K562 (cell line): ENCODE data around the gene RNF44. TPM values are rescaled to one million over a fixed set of nuclear protein-coding genes. Genes with fewer than 3 reads are reported as not detected.

Source experiments
- DMBX1 ChIP-seq: fragments of 250-450 bp; sonication (Bioruptor Pico); IDR thresholded peaks from 2 replicates; pipeline ENCODE4 v1.8.0; 2022; ENCODE audit warnings: inconsistent platforms, mild to moderate bottlenecking, moderate library complexity, borderline replicate concordance
- FOXM1 ChIP-seq, 2 experiments: fragments of 450-650 bp in 1 of 2; sonication (generic) in 1 of 2; formaldehyde crosslinking in 1 of 2; IDR thresholded peaks; 2 replicates each; pipeline versions ENCODE4 v1.6.1 to v1.9.0; 2017 to 2022; ENCODE audit warnings: low read depth in 2 of 2, mild to moderate bottlenecking in 2 of 2, missing genetic modification reagents in 1 of 2, moderate library complexity in 1 of 2
- GATAD2A ChIP-seq: fragments of 450-650 bp; IDR thresholded peaks from 2 replicates; pipeline ENCODE4 v1.6.1; 2017
- HCFC1 ChIP-seq: IDR thresholded peaks from 2 replicates; pipeline ENCODE4 v1.6.1; 2012; ENCODE audit warnings: low read depth, low read length, improper control_type of control experiment
- HIVEP1 ChIP-seq: fragments of 250-450 bp; sonication (Bioruptor Pico); IDR thresholded peaks from 2 replicates; pipeline ENCODE4 v1.4.0; 2020; ENCODE audit warnings: mild to moderate bottlenecking
- MEIS2 ChIP-seq: fragments of 450-650 bp; IDR thresholded peaks from 2 replicates; pipeline ENCODE4 v1.6.1; 2014; ENCODE audit warnings: mild to moderate bottlenecking; ENCODE audit not compliant: partially characterized antibody
- NCOA2 ChIP-seq, 2 experiments: fragments of 450-650 bp; IDR thresholded peaks; 2 replicates each; pipeline ENCODE4 v1.6.1; 2018; ENCODE audit warnings: mild to moderate bottlenecking in 2 of 2, moderate library complexity in 1 of 2; ENCODE audit not compliant: partially characterized antibody in 2 of 2
- NFATC3 ChIP-seq: fragments of 450-650 bp; IDR thresholded peaks from 2 replicates; pipeline ENCODE4 v1.6.1; 2017; ENCODE audit warnings: mild to moderate bottlenecking
- NFIC ChIP-seq: fragments of 450-650 bp; IDR thresholded peaks from 2 replicates; pipeline ENCODE4 v1.6.1; 2017; ENCODE audit warnings: mild to moderate bottlenecking, inconsistent platforms
- POLR2A ChIP-seq: fragments of 450-650 bp; conservative IDR thresholded peaks from 2 replicates; pipeline ENCODE4 v1.6.1; 2016
- RB1 ChIP-seq: fragments of 450-650 bp; IDR thresholded peaks from 2 replicates; pipeline ENCODE4 v1.6.1; 2017; ENCODE audit warnings: low read depth, mild to moderate bottlenecking
- RBM22 ChIP-seq: fragments of 200-400 bp; formaldehyde crosslinking; IDR thresholded peaks from 2 replicates; pipeline ENCODE4 v1.6.1; 2018; ENCODE audit warnings: low read length, low read depth; ENCODE audit not compliant: poor library complexity, severe bottlenecking
- RCOR1 ChIP-seq, 2 experiments: IDR thresholded peaks; 2 replicates each; pipeline ENCODE4 v1.6.1; 2012; ENCODE audit warnings: low read depth in 2 of 2, low read length in 2 of 2, borderline replicate concordance in 1 of 2, improper control_type of control experiment in 1 of 2
- U2AF1 ChIP-seq: fragments of 200-400 bp; formaldehyde crosslinking; optimal IDR thresholded peaks from 2 replicates; pipeline ENCODE3; 2017; ENCODE audit warnings: mild to moderate bottlenecking, low read depth, low read length, moderate library complexity
- ZNF589 ChIP-seq: fragments of 200-800 bp; sonication (Bioruptor generic); IDR thresholded peaks from 2 replicates; pipeline ENCODE4 v1.6.1; 2016; ENCODE audit warnings: low read depth, missing genetic modification characterization, missing compliant biosample characterization
- ZNF644 ChIP-seq: fragments of 200-800 bp; sonication (Bioruptor generic); IDR thresholded peaks from 2 replicates; pipeline ENCODE4 v1.6.1; 2016; ENCODE audit warnings: low read depth, missing genetic modification characterization, missing compliant biosample characterization
- polyA plus RNA-seq, 8 experiments: library from polyadenylated mRNA; depleted of rRNA in 4 of 8; stranded (reverse) in 5 of 8; unstranded in 3 of 8; fragments of >200 nt; fragmentation: Nextera tagmentation in 2 of 8; fragmentation: Illumina TruSeq in 1 of 8; extraction: Ambion mirVana in 2 of 8; extraction: Trizol in 1 of 8; gene quantifications; 2 replicates each; pipeline versions ENCODE4 v1.2.1 to v1.2.3, GENCODE V29; 2011 to 2014; ENCODE audit warnings: inconsistent platforms in 1 of 8, missing spikeins in 1 of 8
- total RNA-seq, 7 experiments: library from RNA; depleted of rRNA in 6 of 7; stranded (reverse); fragments of >200 nt in 6 of 7; fragmentation: Illumina TruSeq in 2 of 7; extraction: Trizol in 2 of 7; gene quantifications; 2 replicates each; pipeline versions ENCODE4 v1.2.1 to v1.2.3, GENCODE V29; 2011 to 2021; ENCODE audit warnings: low replicate concordance in 1 of 7
- TF ChIP-seq, protein P1 (sequence below): sonication (generic); formaldehyde crosslinking; IDR thresholded peaks from 2 replicates; pipeline ENCODE4 v1.8.0; 2022; ENCODE audit warnings: missing genetic modification reagents, mild to moderate bottlenecking, borderline replicate concordance
- TF ChIP-seq, protein P2 (sequence below): fragments of 450-650 bp; formaldehyde crosslinking; IDR thresholded peaks from 2 replicates; pipeline ENCODE4 v1.4.0; 2020; ENCODE audit warnings: mild to moderate bottlenecking
- TF ChIP-seq, protein P3 (sequence below): sonication (generic); formaldehyde crosslinking; IDR thresholded peaks from 2 replicates; pipeline ENCODE4 v1.5.0; 2020; ENCODE audit warnings: missing genetic modification reagents
- TF ChIP-seq, protein P4 (sequence below): fragments of 200-800 bp; sonication (Bioruptor generic); IDR thresholded peaks from 2 replicates; pipeline ENCODE4 v1.6.1; 2017; ENCODE audit warnings: missing genetic modification characterization, missing compliant biosample characterization
- TF ChIP-seq, protein P5 (sequence below): IDR thresholded peaks from 3 replicates; pipeline ENCODE4 v1.6.1; 2011; ENCODE audit warnings: borderline replicate concordance, mild to moderate bottlenecking; ENCODE audit not compliant: insufficient read length, insufficient read depth

The RNF44 gene
- total and polyA plus RNA-seq, 9 of the 15 experiments (the other 6 are each of a cell fraction or from before 2014, with no cell fraction given), result 1.6 to 82.6 (median 7.4) TPM

DNA sequence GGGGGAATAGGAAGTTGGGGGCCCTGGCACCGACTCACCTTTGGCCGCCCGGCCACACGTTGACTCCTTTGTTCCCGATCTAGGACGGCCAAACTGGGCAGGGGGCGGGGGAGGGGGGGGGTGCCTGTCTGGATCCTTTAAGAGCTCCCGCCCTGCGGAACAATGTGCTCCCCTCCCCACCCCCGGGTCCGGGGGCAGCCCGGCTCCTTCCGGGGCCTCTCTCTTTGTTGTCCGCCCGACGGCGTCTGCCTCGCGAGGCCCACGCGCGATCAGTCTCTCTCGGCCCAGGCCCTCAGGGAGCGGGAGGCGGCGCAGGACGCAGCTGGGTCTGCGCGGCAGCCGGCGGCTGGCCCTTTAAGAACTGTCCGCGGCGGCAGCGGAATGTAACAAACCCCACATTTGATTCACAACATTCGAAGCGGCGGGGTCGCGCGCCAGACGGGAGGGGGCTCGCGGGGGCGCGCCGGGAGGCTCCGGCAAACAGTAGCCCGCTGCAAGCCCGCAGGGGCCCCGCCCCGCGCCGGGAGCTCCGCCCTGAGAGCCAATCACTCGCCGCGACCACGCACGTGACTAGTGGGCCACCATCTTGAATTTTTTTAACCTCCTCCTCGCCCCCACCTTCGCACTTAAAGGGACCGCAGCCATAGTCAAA lies at the start of gene RNF44 (continued):
- TF ChIP-seq DMBX1 (CRISPR knock-in tag), result peak; percentile 66; the same call in 1 of the 2 replicates
- peak; percentile 59 for TF ChIP-seq FOXM1 (IDR thresholded peaks at IDR 0.05; ENCODE audit: low read depth)
- TF ChIP-seq FOXM1 (CRISPR knock-in tag; IDR thresholded peaks at IDR 0.05; ENCODE audit: low read depth), result 0 out of 2 replicates have a peak, but pooled peaks have one; percentile 43
- TF ChIP-seq NFATC3, result no peak
- TF ChIP-seq NCOA2 (IDR thresholded peaks at IDR 0.05; ENCODE audit: partially characterized antibody in 2 of 2), result no peak
- peak; percentile 66 for TF ChIP-seq U2AF1
- peak; percentile 83 for TF ChIP-seq MEIS2
- TF ChIP-seq, protein P1, sequence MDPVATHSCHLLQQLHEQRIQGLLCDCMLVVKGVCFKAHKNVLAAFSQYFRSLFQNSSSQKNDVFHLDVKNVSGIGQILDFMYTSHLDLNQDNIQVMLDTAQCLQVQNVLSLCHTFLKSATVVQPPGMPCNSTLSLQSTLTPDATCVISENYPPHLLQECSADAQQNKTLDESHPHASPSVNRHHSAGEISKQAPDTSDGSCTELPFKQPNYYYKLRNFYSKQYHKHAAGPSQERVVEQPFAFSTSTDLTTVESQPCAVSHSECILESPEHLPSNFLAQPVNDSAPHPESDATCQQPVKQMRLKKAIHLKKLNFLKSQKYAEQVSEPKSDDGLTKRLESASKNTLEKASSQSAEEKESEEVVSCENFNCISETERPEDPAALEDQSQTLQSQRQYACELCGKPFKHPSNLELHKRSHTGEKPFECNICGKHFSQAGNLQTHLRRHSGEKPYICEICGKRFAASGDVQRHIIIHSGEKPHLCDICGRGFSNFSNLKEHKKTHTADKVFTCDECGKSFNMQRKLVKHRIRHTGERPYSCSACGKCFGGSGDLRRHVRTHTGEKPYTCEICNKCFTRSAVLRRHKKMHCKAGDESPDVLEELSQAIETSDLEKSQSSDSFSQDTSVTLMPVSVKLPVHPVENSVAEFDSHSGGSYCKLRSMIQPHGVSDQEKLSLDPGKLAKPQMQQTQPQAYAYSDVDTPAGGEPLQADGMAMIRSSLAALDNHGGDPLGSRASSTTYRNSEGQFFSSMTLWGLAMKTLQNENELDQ (CRISPR knock-in tag), result no peak
- TF ChIP-seq, protein P2, sequence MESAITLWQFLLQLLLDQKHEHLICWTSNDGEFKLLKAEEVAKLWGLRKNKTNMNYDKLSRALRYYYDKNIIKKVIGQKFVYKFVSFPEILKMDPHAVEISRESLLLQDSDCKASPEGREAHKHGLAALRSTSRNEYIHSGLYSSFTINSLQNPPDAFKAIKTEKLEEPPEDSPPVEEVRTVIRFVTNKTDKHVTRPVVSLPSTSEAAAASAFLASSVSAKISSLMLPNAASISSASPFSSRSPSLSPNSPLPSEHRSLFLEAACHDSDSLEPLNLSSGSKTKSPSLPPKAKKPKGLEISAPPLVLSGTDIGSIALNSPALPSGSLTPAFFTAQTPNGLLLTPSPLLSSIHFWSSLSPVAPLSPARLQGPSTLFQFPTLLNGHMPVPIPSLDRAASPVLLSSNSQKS (CRISPR knock-in tag), result no peak
- TF ChIP-seq ZNF589 (CRISPR knock-in tag), result no peak
- peak; percentile 76 for TF ChIP-seq POLR2A
- TF ChIP-seq, protein P3, sequence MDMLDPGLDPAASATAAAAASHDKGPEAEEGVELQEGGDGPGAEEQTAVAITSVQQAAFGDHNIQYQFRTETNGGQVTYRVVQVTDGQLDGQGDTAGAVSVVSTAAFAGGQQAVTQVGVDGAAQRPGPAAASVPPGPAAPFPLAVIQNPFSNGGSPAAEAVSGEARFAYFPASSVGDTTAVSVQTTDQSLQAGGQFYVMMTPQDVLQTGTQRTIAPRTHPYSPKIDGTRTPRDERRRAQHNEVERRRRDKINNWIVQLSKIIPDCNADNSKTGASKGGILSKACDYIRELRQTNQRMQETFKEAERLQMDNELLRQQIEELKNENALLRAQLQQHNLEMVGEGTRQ, result peak; percentile 91
- 0 out of 4 replicates have a peak, but pooled peaks of 1 of the 2 experiments have one; percentile 7 for TF ChIP-seq RCOR1 (IDR thresholded peaks at IDR 0.05; ENCODE audit: borderline replicate concordance in 1 of 2, low read depth in 2 of 2, low read length in 2 of 2)
- TF ChIP-seq HCFC1, result peak; percentile 30; the same call in 1 of the 2 replicates
- TF ChIP-seq RB1, result peak; percentile 69; the same call in 1 of the 2 replicates
- TF ChIP-seq, protein P4, sequence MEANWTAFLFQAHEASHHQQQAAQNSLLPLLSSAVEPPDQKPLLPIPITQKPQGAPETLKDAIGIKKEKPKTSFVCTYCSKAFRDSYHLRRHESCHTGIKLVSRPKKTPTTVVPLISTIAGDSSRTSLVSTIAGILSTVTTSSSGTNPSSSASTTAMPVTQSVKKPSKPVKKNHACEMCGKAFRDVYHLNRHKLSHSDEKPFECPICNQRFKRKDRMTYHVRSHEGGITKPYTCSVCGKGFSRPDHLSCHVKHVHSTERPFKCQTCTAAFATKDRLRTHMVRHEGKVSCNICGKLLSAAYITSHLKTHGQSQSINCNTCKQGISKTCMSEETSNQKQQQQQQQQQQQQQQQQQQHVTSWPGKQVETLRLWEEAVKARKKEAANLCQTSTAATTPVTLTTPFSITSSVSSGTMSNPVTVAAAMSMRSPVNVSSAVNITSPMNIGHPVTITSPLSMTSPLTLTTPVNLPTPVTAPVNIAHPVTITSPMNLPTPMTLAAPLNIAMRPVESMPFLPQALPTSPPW (CRISPR knock-in tag), result peak; percentile 85
- TF ChIP-seq HIVEP1 (CRISPR knock-in tag), result 0 out of 2 replicates have a peak, but pooled peaks have one; percentile 57
- 0 out of 2 replicates have a peak, but pooled peaks have one; percentile 7 for TF ChIP-seq ZNF644 (tag)
- TF ChIP-seq RBM22, result peak; percentile 57
- peak; percentile 45; the same call in 1 of the 2 replicates for TF ChIP-seq GATAD2A
- TF ChIP-seq, protein P5, sequence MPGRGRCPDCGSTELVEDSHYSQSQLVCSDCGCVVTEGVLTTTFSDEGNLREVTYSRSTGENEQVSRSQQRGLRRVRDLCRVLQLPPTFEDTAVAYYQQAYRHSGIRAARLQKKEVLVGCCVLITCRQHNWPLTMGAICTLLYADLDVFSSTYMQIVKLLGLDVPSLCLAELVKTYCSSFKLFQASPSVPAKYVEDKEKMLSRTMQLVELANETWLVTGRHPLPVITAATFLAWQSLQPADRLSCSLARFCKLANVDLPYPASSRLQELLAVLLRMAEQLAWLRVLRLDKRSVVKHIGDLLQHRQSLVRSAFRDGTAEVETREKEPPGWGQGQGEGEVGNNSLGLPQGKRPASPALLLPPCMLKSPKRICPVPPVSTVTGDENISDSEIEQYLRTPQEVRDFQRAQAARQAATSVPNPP, result no peak
- peak; percentile 44; the same call in 1 of the 2 replicates for TF ChIP-seq NFIC
